Measurements from ENCODE around the gene FLT3LG.

The FLT3LG gene

DNA sequence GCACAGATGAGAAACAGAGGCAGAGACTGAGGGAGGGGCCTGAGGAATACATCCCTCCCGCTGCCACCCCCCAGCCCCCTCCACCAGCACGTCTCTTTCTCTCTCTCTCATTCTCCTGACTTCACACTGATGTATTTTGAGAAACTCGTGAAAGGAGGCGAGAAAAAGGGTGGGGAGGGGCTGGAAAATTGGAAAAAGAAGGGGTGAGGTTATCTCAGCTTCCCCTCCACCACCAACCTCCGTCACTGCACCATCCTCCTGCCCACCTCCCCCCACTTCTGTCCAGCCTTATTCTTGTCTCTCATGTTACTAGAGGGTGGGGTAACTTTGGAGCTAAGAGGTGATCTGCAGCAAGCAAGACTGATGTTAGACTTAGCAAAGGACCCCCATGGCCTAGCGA lies 34.2 kb upstream of the FLT3LG start:
- CTCF ChIA-PET: interaction anchor here (3.6 kb wide), 1 partner anchor 49 kb away, joined by 23 read pairs; no protein-coding TSS in a partner anchor
- POLR2A ChIA-PET: no interaction called here
- TF ChIP-seq, protein P1, sequence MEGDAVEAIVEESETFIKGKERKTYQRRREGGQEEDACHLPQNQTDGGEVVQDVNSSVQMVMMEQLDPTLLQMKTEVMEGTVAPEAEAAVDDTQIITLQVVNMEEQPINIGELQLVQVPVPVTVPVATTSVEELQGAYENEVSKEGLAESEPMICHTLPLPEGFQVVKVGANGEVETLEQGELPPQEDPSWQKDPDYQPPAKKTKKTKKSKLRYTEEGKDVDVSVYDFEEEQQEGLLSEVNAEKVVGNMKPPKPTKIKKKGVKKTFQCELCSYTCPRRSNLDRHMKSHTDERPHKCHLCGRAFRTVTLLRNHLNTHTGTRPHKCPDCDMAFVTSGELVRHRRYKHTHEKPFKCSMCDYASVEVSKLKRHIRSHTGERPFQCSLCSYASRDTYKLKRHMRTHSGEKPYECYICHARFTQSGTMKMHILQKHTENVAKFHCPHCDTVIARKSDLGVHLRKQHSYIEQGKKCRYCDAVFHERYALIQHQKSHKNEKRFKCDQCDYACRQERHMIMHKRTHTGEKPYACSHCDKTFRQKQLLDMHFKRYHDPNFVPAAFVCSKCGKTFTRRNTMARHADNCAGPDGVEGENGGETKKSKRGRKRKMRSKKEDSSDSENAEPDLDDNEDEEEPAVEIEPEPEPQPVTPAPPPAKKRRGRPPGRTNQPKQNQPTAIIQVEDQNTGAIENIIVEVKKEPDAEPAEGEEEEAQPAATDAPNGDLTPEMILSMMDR (IDR thresholded peaks at IDR 0.05; ENCODE audit: control extremely low read depth, extremely low read depth, low read depth, missing control alignments): no peak
- no peak for DNase-seq (ENCODE audit: extremely low spot score)

DNA sequence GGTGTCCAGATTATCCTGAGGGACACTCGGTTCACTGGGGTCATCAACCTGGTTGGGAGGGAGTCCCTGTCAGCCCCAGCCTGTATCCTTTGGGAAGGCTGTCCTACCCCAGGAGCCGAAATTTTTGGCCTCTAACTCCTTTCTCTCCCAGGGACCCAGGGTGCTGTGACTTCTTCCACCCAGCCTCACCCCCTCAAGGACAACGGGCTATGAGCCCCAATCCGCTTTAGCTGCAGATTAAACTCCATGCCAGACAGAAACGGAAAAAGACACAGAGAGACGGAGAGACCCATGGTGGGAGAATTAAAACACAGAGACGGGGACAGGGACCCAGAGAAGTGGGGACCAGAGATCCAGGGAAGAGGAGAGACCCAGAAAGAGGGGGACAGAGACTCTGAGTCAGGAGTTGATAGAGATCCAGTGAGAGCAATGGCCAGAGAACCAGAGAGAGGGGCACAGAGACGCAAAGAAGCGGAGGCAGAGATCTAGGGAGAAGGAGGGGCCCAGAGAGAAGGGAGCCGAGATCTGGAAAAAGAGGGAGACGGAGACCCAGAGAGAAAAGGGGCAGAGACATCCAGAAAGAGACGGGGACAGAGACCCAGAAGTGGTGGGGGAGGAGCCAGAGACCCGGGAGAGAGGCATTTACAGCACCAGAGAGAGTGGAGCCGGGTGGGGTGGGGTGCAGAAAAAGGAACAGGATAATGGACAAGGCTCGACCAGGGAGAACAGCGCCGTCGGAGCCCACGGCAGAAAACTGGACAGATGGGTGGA lies 33.4 kb upstream of the FLT3LG start:
- TF ChIP-seq, protein P1 (IDR thresholded peaks at IDR 0.05; ENCODE audit: control extremely low read depth, extremely low read depth, low read depth, missing control alignments): no peak
- no peak for DNase-seq (ENCODE audit: extremely low spot score)
- POLR2A ChIA-PET: no interaction called here
- CTCF ChIA-PET: interaction anchor here (3.6 kb wide), 1 partner anchor 50 kb away, joined by 23 read pairs; no protein-coding TSS in a partner anchor

DNA sequence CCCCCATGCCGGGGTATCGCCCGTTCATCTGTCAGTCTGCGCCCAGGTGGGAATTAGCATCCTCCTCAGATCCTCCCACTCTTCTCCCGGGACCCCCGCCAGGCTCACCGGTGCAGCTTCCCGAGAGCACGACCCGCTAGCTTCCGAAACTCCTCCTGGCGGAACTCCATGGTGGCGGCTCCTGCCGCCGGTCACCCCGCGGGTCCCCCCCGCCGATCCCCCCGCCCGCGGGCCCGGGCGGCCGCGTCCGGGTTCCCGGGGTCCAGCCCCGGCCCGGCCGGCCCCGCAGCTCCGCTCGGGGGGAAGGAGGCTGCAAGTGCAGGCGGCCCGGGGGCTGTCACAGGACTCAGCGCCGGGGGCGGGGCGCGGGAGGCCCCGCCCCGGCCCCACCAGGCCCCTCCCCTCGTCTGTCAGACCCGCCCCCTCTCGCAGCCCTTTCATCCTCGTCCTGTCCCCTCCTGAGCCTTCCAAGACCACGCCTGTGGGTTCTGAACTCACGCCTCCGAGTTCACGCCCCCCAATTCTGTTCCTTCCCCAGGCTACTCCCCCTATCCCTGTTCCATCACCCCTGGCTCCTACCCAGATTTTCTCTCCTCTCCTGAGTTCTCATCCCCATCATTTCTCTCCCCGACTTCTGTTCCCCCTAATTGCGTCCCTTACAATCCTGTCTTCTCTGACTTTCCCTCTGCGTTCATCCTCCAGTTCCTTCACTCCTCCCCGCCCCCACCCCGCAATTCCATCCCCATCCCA lies 32.6 kb upstream of the FLT3LG start, which contains the start of gene SLC17A7:
SLC17A7 (minus strand) TSS at position 318 of the 750 bp plus-strand sequence; CDS start at position 170, 148 bp downstream.
- DNase-seq (ENCODE audit: extremely low spot score): peak; percentile 72
- POLR2A ChIA-PET: no interaction called here
- CTCF ChIA-PET: interaction anchor here (1.1 to 3.6 kb wide), 4 partner anchors 12 to 51 kb away, joined by 5 to 23 read pairs (median 6); partner anchors contain the start of gene ALDH16A1
- TF ChIP-seq, protein P1 (IDR thresholded peaks at IDR 0.05; ENCODE audit: control extremely low read depth, extremely low read depth, low read depth, missing control alignments): no peak

DNA sequence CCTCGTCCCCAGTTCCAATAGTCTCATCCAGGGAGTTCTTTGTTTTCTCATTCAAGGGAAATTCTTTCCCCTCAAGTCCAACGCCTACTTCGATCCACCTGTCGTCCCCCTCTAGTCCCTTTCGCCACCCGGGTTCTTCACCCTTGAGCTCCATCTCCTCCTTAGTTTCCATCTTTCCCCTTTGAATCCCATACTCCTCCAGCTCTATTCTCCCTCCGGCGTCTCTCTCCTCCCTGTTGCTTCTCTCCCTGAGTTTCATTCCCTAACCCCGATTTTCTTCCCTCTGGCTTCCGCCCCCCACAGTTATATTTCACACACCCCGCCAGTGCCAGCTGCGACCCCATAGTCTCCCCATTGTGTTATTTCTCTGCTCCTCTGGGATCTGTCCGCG lies 32.1 kb upstream of the FLT3LG start:
- CTCF ChIA-PET: interaction anchor here (1.1 to 3.6 kb wide), 6 partner anchors 12 to 51 kb away, joined by 3 to 23 read pairs (median 6); partner anchors contain the start of gene ALDH16A1
- POLR2A ChIA-PET: interaction anchor here (1.4 kb wide), 1 partner anchor 11 kb away, joined by 4 read pairs; the partner anchor contains the start of gene ALDH16A1
- TF ChIP-seq, protein P1 (IDR thresholded peaks at IDR 0.05; ENCODE audit: control extremely low read depth, extremely low read depth, low read depth, missing control alignments): no peak
- DNase-seq (ENCODE audit: extremely low spot score): no peak

DNA sequence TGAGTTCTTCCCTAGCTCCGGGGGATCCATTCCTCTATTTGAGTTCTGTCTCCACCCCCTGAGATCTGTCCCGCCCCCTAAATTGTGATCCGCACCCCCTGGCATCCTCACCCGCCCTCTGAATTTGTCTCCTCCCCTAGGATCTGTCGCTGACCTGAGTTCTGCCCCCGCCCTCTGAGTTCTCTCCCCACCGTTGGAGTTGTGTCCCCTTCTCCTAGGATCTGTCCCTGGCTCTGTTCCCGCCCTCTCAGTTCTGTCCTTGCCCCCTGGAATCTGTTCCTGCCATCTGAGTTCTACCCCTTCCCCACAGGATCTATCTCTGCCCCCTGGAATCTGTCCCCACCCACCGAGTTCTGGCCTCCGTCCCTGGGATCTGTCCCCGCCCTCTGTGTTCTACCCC lies 31.7 kb upstream of the FLT3LG start:
- TF ChIP-seq, protein P1 (IDR thresholded peaks at IDR 0.05; ENCODE audit: control extremely low read depth, extremely low read depth, low read depth, missing control alignments): no peak
- ChIA-PET POLR2A (interaction anchor here (0.6 to 1.4 kb wide), 4 partner anchors 9 to 129 kb away, joined by 3 to 8 read pairs (median 4); partner anchors contain the start of genes ALDH16A1 and PIH1D1), CTCF (interaction anchor here (0.6 to 3.6 kb wide), 23 partner anchors 9 to 449 kb away, joined by 3 to 23 read pairs (median 4); partner anchors contain the start of genes ALDH16A1, GFY, GYS1 and PIH1D1)
- DNase-seq (ENCODE audit: extremely low spot score): no peak

Measured in GM10248 (cell line).